SK-N-MC (cell line): Measurements from ENCODE around the gene HID1.
"Not testable (repeated sequence)": the region's sequence is repeated elsewhere in the genome, so short reads cannot be mapped to it uniquely, and the experiment has no call there.

ENCODE experiments used
- DNase-seq: peaks from one replicate; pipeline ENCODE4 v3.0.0-alpha.2; 2011; ENCODE audit warnings: low read depth, low spot score
- H3K27ac ChIP-seq: fragments of 200-600 bp; sonication (generic); 2 replicates; pipeline ENCODE4 v1.5.1; 2016; ENCODE audit warnings: mixed run types
- H3K36me3 ChIP-seq: fragments of 200-600 bp; sonication (generic); 2 replicates; pipeline ENCODE4 v1.6.1; 2017; ENCODE audit warnings: antibody characterized with exemption, low read length, mixed read lengths; ENCODE audit not compliant: insufficient read depth
- H3K4me3 ChIP-seq: fragments of 200-600 bp; sonication (generic); 2 replicates; pipeline ENCODE4 v1.5.1; 2016
- H3K9ac ChIP-seq: fragments of 200-600 bp; sonication (generic); 2 replicates; pipeline ENCODE4 v1.8.0; 2017; ENCODE audit warnings: mixed run types, mixed read lengths; ENCODE audit not compliant: insufficient read length
- H3K9me3 ChIP-seq: fragments of 200-600 bp; sonication (generic); 2 replicates; pipeline ENCODE4 v1.6.1; 2017; ENCODE audit warnings: low read depth, mild to moderate bottlenecking, antibody characterized with exemption, low read length, moderate library complexity, mixed read lengths
- EZH2 ChIP-seq: fragments of 200-600 bp; sonication (generic); IDR thresholded peaks from one replicate; pipeline ENCODE4 v1.6.1; 2017; ENCODE audit warnings: antibody characterized with exemption
- FOXP2 ChIP-seq: optimal IDR thresholded peaks from 2 replicates; pipeline ENCODE3; 2011; ENCODE audit warnings: mild to moderate bottlenecking, moderate library complexity; ENCODE audit not compliant: insufficient read depth; ENCODE audit errors: extremely low read length, control extremely low read depth
- POLR2AphosphoS5 ChIP-seq: IDR thresholded peaks from 2 replicates; pipeline ENCODE4 v1.6.1; 2012; ENCODE audit warnings: mild to moderate bottlenecking, low read depth, low read length, borderline replicate concordance

The HID1 gene

GRCh38 chr17:74987909-74988711, 15.6 kb upstream of the HID1 start:
- no peak for DNase-seq
- no peak overlapping the region for H3K27ac ChIP-seq
- no peaks in the 10 kb centered on the region for H3K36me3 ChIP-seq
- H3K9me3 ChIP-seq = no peaks in the 10 kb centered on the region
- peak overlapping the region; percentile 87 for H3K4me3 ChIP-seq
- TF ChIP-seq POLR2AphosphoS5 (no peak), EZH2 (no peak), FOXP2 (no peak)
- H3K9ac ChIP-seq = peak overlapping the region; percentile 67

DNA sequence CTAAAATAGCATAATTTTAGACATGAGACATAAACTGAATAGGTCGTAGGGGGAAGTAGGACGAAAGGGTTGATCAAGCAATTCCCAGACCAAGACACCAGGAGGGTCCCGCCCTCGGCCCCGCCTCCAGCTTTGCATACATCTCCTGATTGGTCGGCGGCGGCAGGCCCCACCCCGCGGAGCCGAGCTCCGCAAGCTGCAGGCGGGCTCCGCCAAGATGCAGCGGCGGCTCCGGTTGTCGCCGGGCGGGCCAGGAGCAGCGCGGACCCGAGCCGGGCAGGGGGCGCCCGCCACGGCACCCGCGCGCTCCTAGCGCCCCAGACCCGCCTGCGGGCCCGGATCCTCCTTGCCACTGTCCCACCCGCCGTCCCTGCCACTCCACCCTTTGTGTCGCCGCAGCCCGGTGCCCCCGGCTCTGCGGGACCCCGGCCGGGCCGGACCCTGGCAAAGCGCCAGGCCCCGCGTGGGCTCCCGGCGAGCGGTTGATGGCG, 14.9 kb upstream of the HID1 start, which contains the start of gene CDR2L:
CDR2L (plus strand) TSS at position 215 of the 491 bp plus-strand sequence. CDS start 412 bp downstream, outside the sequence.
- H3K36me3 ChIP-seq = no peaks in the 10 kb centered on the region
- DNase-seq = peak; percentile 45
- peak; percentile 25; the same call in 1 of the 2 replicates for TF ChIP-seq POLR2AphosphoS5
- TF ChIP-seq EZH2 = no peak
- H3K27ac ChIP-seq = no peak within 1 kb of the TSS
- H3K9me3 ChIP-seq = no peaks in the 10 kb centered on the region
- H3K9ac ChIP-seq = peak within 1 kb of the TSS; percentile 67
- peak within 1 kb of the TSS; percentile 87 for H3K4me3 ChIP-seq

DNA sequence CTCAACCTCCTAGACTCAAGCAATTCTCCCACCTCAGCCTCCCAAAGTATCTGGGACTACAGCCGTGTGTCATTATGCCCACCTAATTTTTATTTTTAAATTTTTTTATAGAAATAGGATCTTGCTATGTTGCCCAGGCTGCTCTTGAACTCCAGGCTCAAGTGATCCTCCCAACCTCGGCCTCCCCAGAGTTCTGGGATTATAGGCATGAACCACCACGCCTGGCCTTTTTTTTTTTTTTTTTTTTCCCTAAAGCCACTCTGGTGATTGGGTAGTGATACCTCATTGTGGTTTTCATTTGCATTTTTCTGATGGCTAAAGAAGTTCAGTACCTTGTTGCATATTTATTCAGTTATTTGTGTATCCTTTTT, 13.6 kb upstream of the HID1 start:
- Histone ChIP-seq H3K4me3 (no peak overlapping the region), H3K36me3 (no peaks in the 10 kb centered on the region), H3K9me3 (no peaks in the 10 kb centered on the region), H3K9ac (no peak overlapping the region), H3K27ac (no peak overlapping the region)
- no peak for DNase-seq
- TF ChIP-seq FOXP2 (no peak), POLR2AphosphoS5 (no peak), EZH2 (no peak)

GRCh38 chr17:74982663-74983313, 10.2 kb upstream of the HID1 start:
- H3K9ac ChIP-seq = peak overlapping the region; percentile 66
- not testable (repeated sequence) for H3K27ac ChIP-seq, H3K36me3 ChIP-seq, H3K9me3 ChIP-seq, DNase-seq
- peak overlapping the region; percentile 77 for H3K4me3 ChIP-seq

- Histone ChIP-seq H3K36me3 (no peaks in the 10 kb centered on the region), H3K9me3 (no peaks in the 10 kb centered on the region), H3K4me3 (peak overlapping the region; percentile 77), H3K27ac (no peak overlapping the region), H3K9ac (peak overlapping the region; percentile 66)
- peak; percentile 90 for TF ChIP-seq POLR2AphosphoS5
- TF ChIP-seq EZH2 = no peak
- TF ChIP-seq FOXP2 = peak; percentile 53
- no peak for DNase-seq
Measured at GRCh38 chr17:74981979-74982662, 9.6 kb upstream of the HID1 start.

- no peak for DNase-seq
- peak overlapping the region; percentile 77 for H3K4me3 ChIP-seq
- peak overlapping the region; percentile 66 for H3K9ac ChIP-seq
- H3K9me3 ChIP-seq = no peaks in the 10 kb centered on the region
- TF ChIP-seq EZH2 = no peak
- no peak for TF ChIP-seq POLR2AphosphoS5
- no peak for TF ChIP-seq FOXP2
- no peaks in the 10 kb centered on the region for H3K36me3 ChIP-seq
- no peak overlapping the region for H3K27ac ChIP-seq
Measured at GRCh38 chr17:74981318-74981978, 8.9 kb upstream of the HID1 start.

GRCh38 chr17:74979408-74980146, 7.0 kb upstream of the HID1 start:
- TF ChIP-seq EZH2 (no peak), POLR2AphosphoS5 (no peak), FOXP2 (no peak)
- Histone ChIP-seq H3K4me3 (no peak overlapping the region), H3K36me3 (no peaks in the 10 kb centered on the region), H3K9me3 (no peaks in the 10 kb centered on the region), H3K27ac (no peak overlapping the region), H3K9ac (no peak overlapping the region)
- no peak for DNase-seq

- Histone ChIP-seq H3K9ac (no peak overlapping the region), H3K4me3 (no peak overlapping the region), H3K9me3 (no peaks in the 10 kb centered on the region), H3K27ac (no peak overlapping the region), H3K36me3 (no peaks in the 10 kb centered on the region)
- DNase-seq = no peak
- no peak for TF ChIP-seq POLR2AphosphoS5
- TF ChIP-seq EZH2 = no peak
- no peak for TF ChIP-seq FOXP2
Measured at GRCh38 chr17:74978240-74978639, 5.7 kb upstream of the HID1 start.
